Keratinocyte (primary cell): ENCODE measurements around the gene C16orf96.

Source experiments
- CTCF ChIP-seq, 3 experiments: IDR thresholded peaks in 1 of 3; conservative IDR thresholded peaks in 1 of 3; optimal IDR thresholded peaks in 1 of 3; 2 replicates in 2 of 3; 3 replicates in 1 of 3; pipeline versions ENCODE3 to v1.5.1; 2011; ENCODE audit warnings: low read length in 3 of 3, mild to moderate bottlenecking in 3 of 3, moderate library complexity in 2 of 3, control low read depth in 1 of 3, inconsistent platforms in 1 of 3; ENCODE audit not compliant: insufficient read depth in 2 of 3; ENCODE audit errors: extremely low read depth in 1 of 3
- EZH2 ChIP-seq: IDR thresholded peaks from one replicate; pipeline ENCODE4 v1.6.1; 2012; ENCODE audit warnings: inconsistent platforms, mild to moderate bottlenecking, low read length, moderate library complexity

- TF ChIP-seq CTCF (optimal IDR thresholded peaks at IDR 0.05 in 1 of 3, IDR thresholded peaks at IDR 0.05 in 1 of 3, conservative IDR thresholded peaks at IDR 0.05 in 1 of 3; ENCODE audit: extremely low read depth in 1 of 3, insufficient read depth in 2 of 3, low read length in 3 of 3) (no peak), EZH2 (no peak)
These were observed 22.6 kb upstream of the C16orf96 start for GRCh38 chr16:4533490-4533889.
